ENCODE data around the gene RHOD.

DNA sequence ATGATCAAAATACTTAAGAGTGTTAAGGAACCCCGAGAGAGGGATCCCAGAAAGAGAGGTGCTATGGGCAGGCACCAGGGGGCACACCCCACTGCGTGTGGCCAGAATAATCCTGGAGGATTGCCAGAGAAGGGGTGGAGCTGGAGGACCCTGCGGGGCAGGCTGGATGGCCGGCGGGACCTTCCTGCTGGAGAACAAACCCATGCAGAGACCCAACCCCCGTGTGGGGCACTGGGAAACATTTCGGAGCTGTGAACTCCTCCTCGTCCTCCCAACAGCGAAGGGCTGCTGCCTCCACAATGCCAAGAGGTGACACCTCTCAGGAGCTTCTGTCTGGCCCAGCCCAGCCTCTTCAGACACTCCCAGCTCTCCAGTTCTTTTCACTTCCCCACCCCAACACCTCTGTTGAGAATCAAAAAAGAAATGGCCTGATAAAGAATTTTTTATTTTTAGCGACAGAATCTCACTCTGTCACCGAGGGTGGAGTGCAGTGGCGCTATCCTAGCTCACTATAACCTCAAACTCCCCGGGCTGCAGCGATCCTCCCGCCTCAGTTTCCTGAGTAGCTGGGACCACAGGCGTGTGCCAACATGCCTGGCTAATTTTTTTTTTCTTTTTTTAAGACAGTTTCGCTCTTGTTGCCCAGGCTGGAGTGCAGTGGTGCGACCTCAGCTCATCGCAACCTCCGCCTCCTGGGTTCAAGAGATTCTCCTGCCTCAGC lies 25.6 kb downstream of the RHOD start:
- TF ChIP-seq POLR2A (IDR thresholded peaks at IDR 0.05): no peak
- TF ChIP-seq CTCF (IDR thresholded peaks at IDR 0.05): no peak
